ENCODE data around the gene PPP4R4. TPM values are rescaled to one million over a fixed set of nuclear protein-coding genes. Genes with fewer than 3 reads are reported as not detected.

Gene PPP4R4
- polyA plus RNA-seq, 1 of the 3 experiments (the other 2 are of a cell fraction), result 2.5 TPM

- CTCF ChIA-PET, result no interaction called here
- Histone ChIP-seq H3K79me2 (ENCODE audit: insufficient read depth) (no peaks in the 10 kb centered on the region), H3K4me1 (ENCODE audit: control insufficient read depth in 1 of 2, insufficient read depth in 2 of 2, low read depth in 1 of 2, low read length in 1 of 2) (no peaks in the 10 kb centered on the region), H3K9me3 (no peaks in the 10 kb centered on the region; the same call in 1 of the 2 replicates), H3K27ac (ENCODE audit: low read depth in 2 of 2, low read length in 1 of 2) (no peak overlapping the region), H3F3A (replicated peaks; ENCODE audit: insufficient read depth) (no peaks in the 10 kb centered on the region), H4K20me1 (ENCODE audit: insufficient read depth) (no peaks in the 10 kb centered on the region), H3K4me2 (no peak overlapping the region), H3K9ac (no peak overlapping the region), H3K4me3 (ENCODE audit: low read depth in 2 of 2, low read length in 1 of 2) (no peak overlapping the region), H2AFZ (ENCODE audit: low read depth) (no peak overlapping the region), H3K27me3 (ENCODE audit: insufficient read depth) (no peaks in the 10 kb centered on the region), H3K36me3 (replicated peaks in 1 of 2; ENCODE audit: control insufficient read depth in 1 of 2, insufficient read depth in 2 of 2, low read length in 1 of 2) (no peaks in the 10 kb centered on the region), H3K9me2 (no peaks in the 10 kb centered on the region)
- 54% methylated on average over 6 of the region's 6 CpGs for WGBS (ENCODE audit: low lambda C conversion rate)
- POLR2A ChIA-PET, result no interaction called here
- no peak for DNase-seq
- TF ChIP-seq FOXM1 (IDR thresholded peaks at IDR 0.05; ENCODE audit: low read depth) (no peak), TAF1 (IDR thresholded peaks at IDR 0.05; ENCODE audit: borderline replicate concordance, low read depth, low read length) (no peak)
Observed at GRCh38 chr14:94312481-94313246, 138.5 kb downstream of the PPP4R4 start.

DNA sequence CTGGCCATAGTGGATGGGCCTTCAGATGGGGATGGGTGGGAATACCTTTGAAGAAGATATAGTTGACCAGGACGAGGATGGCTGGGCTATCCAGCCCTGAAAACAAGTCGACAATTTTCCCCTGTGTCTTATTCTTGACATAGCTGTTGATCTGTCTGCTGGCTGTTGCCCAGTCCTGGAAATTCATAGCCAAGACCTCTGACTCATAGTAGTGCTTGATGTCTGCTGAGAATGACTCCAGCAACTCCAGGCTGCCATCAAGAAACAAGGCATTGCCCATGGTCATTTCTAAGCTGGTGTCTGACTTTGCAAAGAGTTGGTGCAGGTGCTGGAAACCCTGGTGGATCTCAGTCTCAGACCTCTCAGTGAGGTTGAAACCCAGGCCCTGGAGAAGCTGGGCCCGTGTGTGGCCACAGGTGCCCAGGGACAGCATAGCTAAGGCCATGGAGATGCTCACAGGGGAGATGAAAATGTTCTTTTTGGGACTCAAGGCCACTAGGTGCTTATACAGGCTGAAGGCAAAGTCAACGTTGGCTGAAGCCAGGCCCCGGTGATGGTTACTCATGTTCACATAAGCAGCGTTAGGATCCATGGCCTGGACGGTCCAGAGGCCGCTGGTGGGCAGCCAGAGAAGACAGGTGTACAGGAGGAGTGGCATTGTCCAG, 140.0 kb downstream of the PPP4R4 start:
- no peaks in the 10 kb centered on the region for H3K9me2 ChIP-seq
- H4K20me1 ChIP-seq (ENCODE audit: insufficient read depth), result no peaks in the 10 kb centered on the region
- no peaks in the 10 kb centered on the region for H3K79me2 ChIP-seq (ENCODE audit: insufficient read depth)
- DNase-seq, result no peak
- no peaks in the 10 kb centered on the region for H3F3A ChIP-seq (replicated peaks; ENCODE audit: insufficient read depth)
- H3K36me3 ChIP-seq (replicated peaks in 1 of 2; ENCODE audit: control insufficient read depth in 1 of 2, insufficient read depth in 2 of 2, low read length in 1 of 2), result no peaks in the 10 kb centered on the region
- H3K4me2 ChIP-seq, result no peak overlapping the region
- no peak overlapping the region for H3K4me3 ChIP-seq (ENCODE audit: low read depth in 2 of 2, low read length in 1 of 2)
- 35% methylated on average over 6 of the region's 8 CpGs for WGBS (ENCODE audit: low lambda C conversion rate)
- no peaks in the 10 kb centered on the region for H3K4me1 ChIP-seq (ENCODE audit: control insufficient read depth in 1 of 2, insufficient read depth in 2 of 2, low read depth in 1 of 2, low read length in 1 of 2)
- H3K9me3 ChIP-seq, result peaks cover 8% of the 10 kb centered on the region; the same call in 1 of the 2 replicates
- no peak overlapping the region for H3K27ac ChIP-seq (ENCODE audit: low read depth in 2 of 2, low read length in 1 of 2)
- H3K9ac ChIP-seq, result no peak overlapping the region
- ChIA-PET CTCF (no interaction called here), POLR2A (no interaction called here)
- H2AFZ ChIP-seq (ENCODE audit: low read depth), result no peak overlapping the region
- H3K27me3 ChIP-seq (ENCODE audit: insufficient read depth), result no peaks in the 10 kb centered on the region
- no peak for TF ChIP-seq TCF12 (IDR thresholded peaks at IDR 0.05)
- TF ChIP-seq FOSL2 (IDR thresholded peaks at IDR 0.05; ENCODE audit: borderline replicate concordance, low read depth), result peak; percentile 25; the same call in 1 of the 2 replicates

GRCh38 chr14:94314890-94315289, 140.8 kb downstream of the PPP4R4 start:
- no peak overlapping the region for H3K4me2 ChIP-seq
- H3K36me3 ChIP-seq (replicated peaks in 1 of 2; ENCODE audit: control insufficient read depth in 1 of 2, insufficient read depth in 2 of 2, low read length in 1 of 2), result no peaks in the 10 kb centered on the region
- no peak overlapping the region for H3K9ac ChIP-seq
- no peaks in the 10 kb centered on the region for H3F3A ChIP-seq (replicated peaks; ENCODE audit: insufficient read depth)
- no peak overlapping the region for H2AFZ ChIP-seq (ENCODE audit: low read depth)
- no peak for DNase-seq
- ChIA-PET CTCF (no interaction called here), POLR2A (no interaction called here)
- H3K4me1 ChIP-seq (ENCODE audit: control insufficient read depth in 1 of 2, insufficient read depth in 2 of 2, low read depth in 1 of 2, low read length in 1 of 2), result no peaks in the 10 kb centered on the region
- peaks cover 8% of the 10 kb centered on the region; the same call in 1 of the 2 replicates for H3K9me3 ChIP-seq
- H3K9me2 ChIP-seq, result no peaks in the 10 kb centered on the region
- 57% methylated on average over 2 of the region's 2 CpGs for WGBS (ENCODE audit: low lambda C conversion rate)
- H4K20me1 ChIP-seq (ENCODE audit: insufficient read depth), result no peaks in the 10 kb centered on the region
- no peak overlapping the region for H3K27ac ChIP-seq (ENCODE audit: low read depth in 2 of 2, low read length in 1 of 2)
- no peaks in the 10 kb centered on the region for H3K79me2 ChIP-seq (ENCODE audit: insufficient read depth)
- no peaks in the 10 kb centered on the region for H3K27me3 ChIP-seq (ENCODE audit: insufficient read depth)
- H3K4me3 ChIP-seq (ENCODE audit: low read depth in 2 of 2, low read length in 1 of 2), result no peak overlapping the region
- no peak for TF ChIP-seq MEF2A (IDR thresholded peaks at IDR 0.05; ENCODE audit: borderline replicate concordance, low read depth)
- no peak for TF ChIP-seq GABPA (IDR thresholded peaks at IDR 0.05; ENCODE audit: low read depth)
- no peak for TF ChIP-seq FOXJ3 (CRISPR knock-in tag; IDR thresholded peaks at IDR 0.05)
- TF ChIP-seq RCOR1 (IDR thresholded peaks at IDR 0.05; ENCODE audit: low read length), result no peak
- TF ChIP-seq EZH2phosphoT487 (IDR thresholded peaks at IDR 0.05; ENCODE audit: borderline replicate concordance, low read depth), result no peak
- no peak for TF ChIP-seq EP300 (IDR thresholded peaks at IDR 0.05; ENCODE audit: borderline replicate concordance in 1 of 2, low read depth in 1 of 2, low read length in 1 of 2)
- TF ChIP-seq, protein P1, sequence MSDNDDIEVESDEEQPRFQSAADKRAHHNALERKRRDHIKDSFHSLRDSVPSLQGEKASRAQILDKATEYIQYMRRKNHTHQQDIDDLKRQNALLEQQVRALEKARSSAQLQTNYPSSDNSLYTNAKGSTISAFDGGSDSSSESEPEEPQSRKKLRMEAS (IDR thresholded peaks at IDR 0.05; ENCODE audit: low read depth), result no peak
- TF ChIP-seq ZBTB33 (IDR thresholded peaks at IDR 0.05; ENCODE audit: borderline replicate concordance, low read depth), result no peak
- no peak for TF ChIP-seq PBX3 (IDR thresholded peaks at IDR 0.05)
- TF ChIP-seq SMC3 (IDR thresholded peaks at IDR 0.05; ENCODE audit: low read depth, low read length), result no peak
- TF ChIP-seq RXRA (IDR thresholded peaks at IDR 0.05; ENCODE audit: borderline replicate concordance, low read depth), result no peak
- no peak for TF ChIP-seq TEAD4 (IDR thresholded peaks at IDR 0.05; ENCODE audit: borderline replicate concordance, insufficient read depth)
- no peak for TF ChIP-seq GATA2 (CRISPR knock-in tag; IDR thresholded peaks at IDR 0.05)
- TF ChIP-seq NFIC (IDR thresholded peaks at IDR 0.05; ENCODE audit: borderline replicate concordance), result no peak
